Amygdala (tissue), 56 donors: ENCODE measurements around the gene CFAP58.

Experiments
- DNase-seq, 56 donors: peaks; one replicate each; lab custom pipeline; 2025; lab: John Stamatoyannopoulos, UW

Gene CFAP58, protein sequence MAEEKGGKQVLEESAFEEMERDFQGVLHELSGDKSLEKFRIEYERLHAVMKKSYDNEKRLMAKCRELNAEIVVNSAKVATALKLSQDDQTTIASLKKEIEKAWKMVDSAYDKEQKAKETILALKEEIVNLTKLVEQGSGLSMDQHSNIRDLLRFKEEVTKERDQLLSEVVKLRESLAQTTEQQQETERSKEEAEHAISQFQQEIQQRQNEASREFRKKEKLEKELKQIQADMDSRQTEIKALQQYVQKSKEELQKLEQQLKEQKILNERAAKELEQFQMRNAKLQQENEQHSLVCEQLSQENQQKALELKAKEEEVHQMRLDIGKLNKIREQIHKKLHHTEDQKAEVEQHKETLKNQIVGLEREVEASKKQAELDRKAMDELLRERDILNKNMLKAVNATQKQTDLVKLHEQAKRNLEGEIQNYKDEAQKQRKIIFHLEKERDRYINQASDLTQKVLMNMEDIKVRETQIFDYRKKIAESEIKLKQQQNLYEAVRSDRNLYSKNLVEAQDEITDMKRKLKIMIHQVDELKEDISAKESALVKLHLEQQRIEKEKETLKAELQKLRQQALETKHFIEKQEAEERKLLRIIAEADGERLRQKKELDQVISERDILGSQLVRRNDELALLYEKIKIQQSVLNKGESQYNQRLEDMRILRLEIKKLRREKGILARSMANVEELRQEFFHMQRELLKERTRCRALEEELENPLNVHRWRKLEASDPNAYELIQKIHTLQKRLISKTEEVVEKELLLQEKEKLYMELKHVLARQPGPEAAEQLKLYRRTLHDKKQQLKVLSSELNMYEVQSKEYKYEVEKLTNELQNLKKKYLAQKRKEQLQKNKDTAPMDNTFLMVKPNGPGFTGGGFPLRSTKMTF

DNA sequence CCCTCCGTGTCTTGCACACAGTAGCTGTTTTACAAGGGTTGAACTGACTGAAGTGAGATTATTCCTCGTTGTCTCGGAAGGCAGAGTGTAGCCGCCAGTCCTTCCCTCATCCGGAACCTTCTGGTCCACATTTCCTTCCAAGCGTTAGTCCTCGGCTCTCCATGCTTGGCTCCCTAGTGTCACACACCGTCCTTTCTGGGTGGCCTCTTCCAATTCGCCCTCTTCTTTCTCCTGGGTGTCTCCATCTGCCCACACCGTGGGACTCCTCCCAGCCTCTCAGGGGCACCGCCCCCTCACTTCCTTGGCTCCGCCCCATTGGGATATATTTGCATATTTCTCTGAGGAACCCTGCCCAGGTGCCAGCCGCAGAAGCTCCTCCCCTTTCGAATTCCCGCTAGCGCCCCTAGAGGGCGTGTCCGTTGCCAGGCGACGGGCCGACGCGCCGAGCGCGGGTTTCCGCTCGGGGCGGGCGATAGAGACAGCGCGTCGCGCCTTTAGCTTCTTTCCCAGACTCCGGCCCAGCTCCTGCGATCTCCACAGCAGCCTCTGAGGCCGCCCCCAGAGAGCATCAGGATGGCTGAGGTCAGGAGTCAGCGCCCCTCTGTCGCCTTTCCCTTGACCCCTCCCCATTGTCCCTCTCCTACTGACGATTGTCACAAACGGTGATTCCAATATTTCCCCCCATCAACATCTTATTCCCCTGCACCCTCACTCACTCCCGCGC is at the start of gene CFAP58:
TSS of gene CFAP58 (plus strand) at position 509 of the 724 bp plus-strand sequence. CDS start at position 574, 65 bp downstream.
- peak in 53 of 56 donors; percentile 33 to 91 (median 72) for DNase-seq

DNA sequence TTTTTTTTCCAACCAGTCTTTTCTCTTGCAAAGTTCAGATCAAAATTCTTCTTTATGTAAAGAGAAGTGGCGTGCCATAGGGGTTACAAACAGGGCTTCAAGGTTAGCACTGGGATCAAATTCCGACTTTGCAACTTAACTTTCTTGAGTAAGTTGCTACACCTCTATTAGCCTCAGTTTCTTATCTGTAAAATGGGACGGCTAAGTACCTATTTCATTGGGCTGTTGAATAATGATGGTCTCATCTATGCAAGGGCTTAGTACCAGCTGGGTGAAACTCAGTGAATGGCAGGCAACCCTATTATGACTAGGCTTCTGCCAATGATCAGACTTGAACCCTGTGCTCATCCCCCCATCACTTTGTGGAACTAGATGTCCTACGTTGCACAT is 49.3 kb upstream of the CFAP58 start:
- DNase-seq = no peak

DNA sequence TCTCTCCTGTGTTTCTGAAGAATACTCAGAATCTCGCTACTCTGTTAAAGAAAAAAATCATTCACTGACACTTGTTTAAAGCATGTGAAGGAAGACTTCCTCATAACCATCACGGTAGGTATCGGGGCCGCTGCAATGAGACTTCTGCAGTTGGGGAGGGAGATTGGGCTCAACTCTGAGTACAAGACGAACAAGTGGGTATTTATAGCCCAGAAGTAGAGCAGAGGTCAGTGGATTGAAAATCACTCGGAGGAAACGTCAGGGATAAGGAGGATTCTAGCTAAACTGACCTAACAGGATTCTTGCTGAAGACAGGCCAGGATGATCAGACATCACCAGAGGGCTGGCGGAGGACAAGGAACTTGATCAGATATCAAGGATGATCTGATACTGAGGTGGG is 48.7 kb upstream of the CFAP58 start:
- no peak for DNase-seq

DNA sequence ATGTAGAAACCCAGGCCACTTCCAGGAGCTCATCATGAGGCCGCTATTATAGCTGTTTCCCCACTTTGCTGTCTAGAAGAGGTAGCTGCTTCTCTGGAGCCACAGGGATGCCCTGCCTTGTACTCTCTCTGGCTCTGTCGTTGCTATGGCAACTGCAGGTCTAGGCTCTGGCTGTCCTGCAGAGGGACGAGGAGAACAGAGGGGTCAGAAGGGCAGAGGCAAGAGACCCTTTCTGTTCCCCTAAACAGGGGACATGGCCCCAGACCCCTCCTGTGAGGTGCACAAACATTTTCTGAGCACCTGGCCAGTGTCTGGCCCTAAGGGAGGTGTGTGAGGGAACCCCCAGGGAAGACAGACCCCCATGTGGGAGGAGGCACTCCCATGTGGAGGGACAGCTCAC is 46.7 kb upstream of the CFAP58 start:
- no peak for DNase-seq

DNA sequence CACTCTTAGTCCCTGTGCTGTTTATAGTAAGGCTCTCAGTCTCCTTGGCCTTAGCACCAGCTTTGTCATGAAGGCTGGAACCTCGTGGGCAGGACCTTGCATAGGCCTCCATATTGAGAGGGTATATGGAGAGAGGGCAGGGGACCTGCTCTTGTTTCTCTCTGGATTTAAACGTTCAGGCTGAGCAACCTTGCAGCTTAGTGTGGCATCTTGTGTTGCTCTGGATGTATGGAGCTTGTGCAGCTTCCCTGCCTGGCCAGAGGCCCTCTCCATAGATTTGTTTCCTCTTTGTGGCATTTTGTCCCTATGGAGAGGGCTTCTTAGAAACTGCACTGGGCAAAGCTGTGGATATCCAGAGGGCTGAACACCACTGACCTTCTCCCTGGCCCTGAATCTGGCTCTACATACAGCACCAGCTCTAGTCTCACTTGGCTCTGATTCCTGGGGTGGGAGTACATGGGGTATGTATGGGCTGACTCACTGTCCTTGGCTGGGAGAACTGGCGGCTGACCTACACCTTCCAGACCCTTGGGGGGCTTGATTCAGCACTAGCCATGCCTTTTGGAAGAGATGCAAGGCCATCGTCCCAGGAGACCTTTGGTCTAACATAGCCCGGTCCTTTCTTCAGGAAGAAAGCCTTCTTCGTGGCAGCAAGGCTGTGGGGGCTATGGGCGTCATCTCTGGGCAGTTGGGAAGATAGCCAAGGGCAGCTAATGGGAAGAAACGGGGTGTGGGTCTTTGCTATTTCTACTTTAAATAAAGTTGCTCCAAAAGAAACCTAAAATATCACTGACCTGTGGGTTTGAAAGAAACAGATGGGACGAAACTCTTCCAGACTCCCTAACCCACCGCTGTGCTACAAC is 45.8 kb upstream of the CFAP58 start:
- no peak for DNase-seq

DNA sequence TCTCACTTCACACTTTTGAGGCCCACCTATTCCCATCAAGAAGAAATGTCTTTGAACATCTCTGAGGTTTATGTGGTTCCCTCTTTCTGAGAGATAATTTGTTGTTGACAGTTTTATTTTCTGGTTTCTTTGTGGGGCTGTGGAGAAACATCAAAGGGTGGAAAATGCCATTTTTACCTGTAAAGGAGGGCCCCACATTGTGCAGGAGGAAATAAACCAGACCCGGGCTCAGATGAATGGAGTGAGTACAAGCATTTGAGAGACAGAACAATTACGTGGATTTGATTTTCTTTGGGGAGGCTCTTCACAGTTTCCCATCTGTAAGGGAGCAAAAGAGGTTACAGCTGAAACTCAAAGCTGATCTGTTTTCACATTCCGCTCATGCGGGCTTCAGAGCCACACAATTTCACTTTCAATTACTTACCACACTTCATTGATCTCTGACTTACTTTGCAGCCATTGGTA is 45.2 kb upstream of the CFAP58 start:
- no peak for DNase-seq

DNA sequence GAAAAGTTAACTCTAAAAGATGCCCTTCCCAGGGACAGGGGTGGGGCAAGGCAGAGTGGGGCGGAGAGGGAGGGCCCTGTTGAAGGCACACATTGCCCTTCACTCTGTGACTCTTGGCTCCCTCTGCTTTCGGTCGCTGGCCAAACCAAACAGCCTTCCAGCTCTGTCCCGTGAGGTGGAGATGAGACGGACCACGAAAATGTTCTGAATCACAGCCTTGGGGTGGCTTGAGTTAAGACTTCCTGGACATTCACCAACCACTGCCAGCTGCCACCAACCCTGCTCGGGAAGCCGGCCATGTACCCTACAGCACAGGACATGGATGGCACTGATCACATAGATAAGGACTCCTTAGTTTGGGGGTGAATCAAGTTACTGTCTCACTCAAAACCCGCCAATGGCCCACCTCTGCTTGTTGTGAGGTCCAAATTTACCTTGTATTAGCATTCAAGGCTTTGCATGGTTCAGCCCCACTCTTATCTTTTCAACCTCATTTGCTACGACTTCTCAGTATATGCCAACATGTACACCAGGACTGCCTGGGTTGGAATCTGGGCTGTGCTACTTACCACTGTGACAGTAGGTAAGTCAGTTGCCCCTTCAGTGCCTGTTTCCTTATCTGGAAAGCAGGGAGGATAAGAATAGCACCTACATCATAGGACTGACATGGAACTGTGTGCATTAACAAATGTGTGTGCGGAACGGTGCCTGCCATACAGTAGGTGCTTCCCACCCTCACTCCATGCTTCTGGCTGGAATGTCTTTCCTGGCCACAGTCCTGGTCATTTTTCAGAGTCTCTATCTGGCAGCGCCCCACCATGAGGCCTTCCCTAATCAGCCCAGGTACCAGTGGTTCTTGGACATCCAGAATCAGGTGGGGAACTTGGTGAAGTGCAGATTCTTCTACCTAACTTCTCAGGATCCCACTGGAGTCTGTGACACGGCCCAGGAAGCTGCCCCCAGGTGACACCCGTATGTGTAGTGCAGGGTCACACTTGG is 43.4 kb upstream of the CFAP58 start:
- no peak for DNase-seq

DNA sequence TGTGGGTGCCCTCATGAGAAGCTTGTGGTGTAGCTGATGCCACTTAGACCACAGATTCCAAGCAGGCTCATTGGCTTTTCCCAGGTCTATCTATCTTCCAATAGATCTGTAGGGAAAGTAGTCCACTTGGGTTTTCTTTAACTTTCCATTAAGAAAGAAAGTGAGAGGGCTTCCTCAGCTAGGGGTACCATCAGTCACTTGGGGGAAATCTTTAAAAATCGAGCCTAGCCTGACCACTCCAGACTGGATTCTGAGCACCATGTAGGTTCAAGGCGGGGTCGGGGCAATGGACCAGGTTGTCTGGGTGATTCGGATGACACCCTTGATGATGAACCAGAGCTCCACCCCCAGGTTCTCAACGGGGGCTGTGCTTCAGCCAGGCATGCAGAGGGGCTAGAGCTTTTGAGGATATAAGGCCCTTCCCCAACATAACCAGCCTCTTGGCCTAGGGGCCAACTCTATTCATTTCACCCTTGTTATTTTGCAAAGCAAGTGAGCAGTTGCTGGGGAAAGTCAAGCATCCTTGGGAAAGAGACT is 42.4 kb upstream of the CFAP58 start:
- DNase-seq = no peak

DNA sequence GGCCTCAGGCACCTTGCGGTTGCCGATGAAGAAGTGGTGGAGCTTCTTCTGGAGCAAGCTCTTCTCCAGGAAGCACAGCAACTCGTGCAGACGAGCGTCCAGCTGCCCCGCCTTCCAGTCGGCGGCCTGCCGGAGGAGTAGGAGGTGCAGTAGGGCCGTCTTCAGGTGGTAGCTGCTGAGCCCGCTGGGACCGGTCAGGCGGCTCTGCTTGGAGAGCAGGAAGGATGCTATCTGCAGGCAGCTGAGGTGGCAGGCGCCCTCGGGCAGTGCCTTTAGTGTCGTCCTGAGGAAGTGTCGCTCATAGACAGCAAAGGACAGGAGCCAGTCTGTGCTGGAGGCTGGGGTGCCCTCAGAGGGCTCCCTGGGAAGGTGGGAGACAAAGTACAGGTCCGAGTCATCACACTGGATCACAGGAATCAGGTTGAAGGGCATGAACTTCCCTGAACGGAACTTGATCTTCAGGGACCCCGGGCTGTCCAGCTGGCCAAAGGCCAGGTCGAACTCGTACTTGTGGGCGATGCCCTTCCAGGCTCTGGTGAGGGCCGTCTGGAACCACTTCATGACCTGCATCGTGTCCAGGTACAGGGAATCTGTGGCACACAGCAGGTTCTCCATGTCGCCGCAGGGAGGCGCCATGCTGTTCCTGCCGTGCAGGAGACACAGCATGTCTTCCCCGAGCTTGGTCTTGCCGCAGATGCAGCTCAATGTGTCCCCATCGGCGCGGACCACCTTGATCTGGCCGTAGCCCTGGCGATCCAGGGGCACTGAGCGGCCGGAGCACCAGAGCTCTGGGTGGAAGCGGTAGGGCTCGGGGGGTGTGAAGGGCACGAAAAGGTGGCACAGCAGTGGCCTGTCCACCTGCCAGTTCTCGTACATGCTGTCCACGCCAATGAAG is 38.8 kb upstream of the CFAP58 start:
- DNase-seq = no peak

DNA sequence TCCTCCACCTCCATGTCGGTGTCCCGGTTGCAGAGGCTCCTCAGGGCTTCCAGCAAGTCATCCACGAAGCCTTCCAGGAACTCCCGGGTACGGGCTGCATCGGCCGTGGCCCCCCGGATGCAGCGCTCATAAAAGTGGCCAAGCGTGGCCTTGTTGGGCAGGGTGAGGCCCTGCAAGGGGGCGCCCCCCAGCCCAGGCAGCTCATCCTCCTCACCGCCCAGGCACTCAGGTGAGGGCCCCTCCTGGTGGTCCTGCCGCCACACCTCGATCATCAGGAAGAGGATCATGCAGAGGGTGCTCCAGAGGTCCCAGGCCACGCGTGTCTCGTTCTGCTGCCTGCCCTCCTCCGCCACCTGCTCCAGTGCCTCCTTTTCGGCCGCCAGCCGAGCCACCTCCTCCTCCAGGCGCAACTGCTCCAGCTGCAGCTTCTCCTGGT is 38.1 kb upstream of the CFAP58 start:
- DNase-seq = no peak

DNA sequence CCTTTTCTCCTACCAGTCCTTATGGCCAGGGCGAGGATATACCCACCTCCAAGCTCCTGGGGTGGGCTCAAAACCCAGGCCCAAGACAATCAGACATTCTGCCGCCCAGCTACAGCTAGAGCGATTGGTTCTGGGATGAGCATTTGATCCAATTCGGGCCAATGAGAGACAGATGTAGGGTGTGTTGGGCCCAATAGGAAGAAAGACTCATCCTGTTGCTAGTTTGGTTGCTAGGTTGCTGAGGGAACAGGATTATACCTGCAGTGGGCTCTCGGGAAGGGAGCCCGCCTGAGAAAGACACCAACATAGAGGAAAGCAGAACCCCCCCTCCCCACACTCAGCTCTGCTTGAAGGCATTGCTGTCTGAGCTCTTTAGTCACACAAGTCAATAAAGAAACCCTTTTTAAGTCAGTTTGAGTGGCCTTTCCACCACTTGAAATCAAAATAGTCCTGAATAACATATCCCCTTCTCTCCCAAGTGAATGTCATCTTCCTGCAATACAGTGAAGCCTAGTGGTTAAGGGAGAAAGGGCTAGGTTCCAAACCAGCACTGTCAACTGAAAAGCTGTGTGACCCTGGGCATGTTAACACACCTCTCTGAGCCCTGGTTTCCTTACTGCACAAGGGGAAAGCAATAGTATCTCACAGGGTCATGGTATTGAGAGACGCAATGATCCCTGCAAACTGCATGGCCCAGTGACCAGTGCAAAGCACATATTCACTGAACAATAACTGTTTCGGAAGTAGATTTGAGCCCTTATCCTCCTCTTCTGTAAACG is 37.1 kb upstream of the CFAP58 start:
- no peak for DNase-seq

DNA sequence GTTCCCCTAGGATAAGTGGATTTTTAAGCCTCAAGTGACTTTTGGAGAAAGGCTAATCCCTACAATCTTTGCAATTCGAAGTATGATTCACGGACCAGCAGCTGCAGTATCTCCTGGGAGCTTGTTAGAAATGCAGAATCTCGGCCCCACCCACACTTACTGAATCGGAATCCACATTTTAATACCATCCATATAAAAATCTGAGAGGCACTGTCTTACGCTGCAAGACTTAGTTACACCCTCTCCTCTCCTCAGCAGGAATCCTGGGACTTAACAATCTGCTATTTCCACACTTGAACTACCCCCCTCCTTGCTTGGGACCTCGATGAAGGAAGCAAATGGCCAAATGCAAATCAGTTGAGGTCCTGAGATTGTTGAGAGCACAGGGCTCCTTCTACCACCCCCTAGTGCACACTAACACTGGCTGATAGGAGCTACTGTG is 36.3 kb upstream of the CFAP58 start:
- no peak for DNase-seq

DNA sequence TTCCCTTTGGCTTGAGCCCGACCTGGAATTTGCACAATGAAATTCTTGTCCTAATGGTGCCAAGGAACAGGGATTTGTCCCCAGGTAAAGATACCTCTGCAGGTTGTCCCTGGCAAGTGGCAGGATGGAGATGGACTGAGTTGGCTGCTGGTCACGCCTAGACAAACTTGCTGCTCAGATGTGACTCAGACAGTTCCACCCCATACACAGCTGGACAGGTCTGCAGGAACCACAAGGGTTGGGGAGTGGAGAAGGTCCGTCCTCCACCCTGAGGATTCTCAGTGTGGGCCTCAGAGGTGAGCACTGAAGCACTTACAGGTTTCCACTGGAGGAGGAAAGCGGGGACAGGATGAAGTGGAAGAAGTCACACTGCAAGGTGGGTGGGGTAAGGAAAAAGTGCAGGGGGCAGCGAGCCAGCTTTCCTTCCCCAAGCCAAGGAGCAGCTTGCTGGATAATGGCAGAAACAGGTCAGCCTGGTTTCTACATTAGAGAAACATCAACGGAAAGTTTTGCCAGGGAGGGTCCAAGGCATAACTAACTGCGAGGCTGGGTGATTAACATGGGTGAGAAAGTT is 35.8 kb upstream of the CFAP58 start:
- no peak for DNase-seq

DNA sequence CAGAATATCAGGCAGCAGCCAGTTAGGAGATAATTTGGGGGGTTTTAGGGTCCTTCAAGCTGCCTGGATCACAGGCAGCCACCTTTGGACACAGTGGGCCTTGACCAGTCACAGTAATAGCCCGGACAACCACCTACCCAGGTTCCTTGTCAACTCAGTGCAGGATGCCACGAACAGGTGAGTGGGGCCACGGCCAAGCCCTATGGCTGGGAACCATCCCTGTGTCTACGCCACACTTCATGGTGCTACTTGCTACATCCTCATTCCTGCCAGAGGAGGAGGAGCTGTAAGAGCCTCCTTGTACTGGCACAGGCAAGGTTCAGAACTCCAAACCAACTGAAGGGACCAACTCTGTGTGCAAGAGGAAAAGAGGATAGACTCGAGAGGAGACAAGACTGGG is 35.3 kb upstream of the CFAP58 start:
- no peak for DNase-seq

DNA sequence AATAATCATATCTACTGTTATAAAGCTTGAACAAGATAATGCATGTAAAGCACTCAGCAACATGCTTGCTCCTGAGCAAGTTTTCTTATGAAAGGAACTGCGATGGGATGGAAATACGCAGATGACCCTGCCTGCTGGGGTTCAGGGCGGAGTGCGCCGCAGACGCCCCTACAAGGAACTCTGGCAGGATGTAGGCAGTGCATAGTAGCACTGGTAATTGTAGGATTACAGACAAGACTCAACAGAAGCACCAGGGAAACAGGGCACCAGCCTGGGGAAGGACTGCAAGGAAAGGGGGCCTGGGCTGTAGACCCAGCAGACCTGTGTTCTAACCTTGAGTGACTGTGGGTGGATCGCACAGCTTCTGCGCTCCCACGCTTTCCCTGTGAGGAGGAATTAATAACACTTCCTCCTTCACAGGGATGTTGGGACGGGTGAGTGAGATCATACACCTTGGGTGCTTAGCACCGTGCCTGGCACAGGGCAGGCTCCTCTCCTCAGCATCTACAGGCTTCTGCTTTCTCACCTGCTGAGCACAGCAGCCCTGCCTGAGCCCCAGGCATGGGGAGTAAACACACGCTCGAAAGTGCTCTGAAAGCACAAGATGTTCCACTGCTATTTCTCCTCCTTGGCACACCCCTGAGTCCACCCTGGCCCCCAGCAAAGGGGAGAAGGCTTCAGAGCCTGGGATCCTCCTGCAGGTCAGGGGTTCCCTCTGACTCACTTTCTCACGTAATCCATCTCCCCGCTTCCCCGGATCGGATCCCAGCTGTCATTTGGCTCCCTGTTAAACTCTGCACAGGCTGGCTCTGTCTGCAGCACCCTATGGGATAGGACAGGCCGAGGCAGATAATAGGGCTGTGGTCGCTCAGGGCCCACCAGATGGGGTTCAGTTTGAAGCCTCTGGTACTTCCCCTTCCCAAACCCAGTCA is 34.6 kb upstream of the CFAP58 start:
- no peak for DNase-seq
